GM23248 (cell line): ENCODE data around the gene KCNMA1.

ENCODE experiments used
- EZH2 ChIP-seq: fragments of 200-600 bp; sonication (generic); IDR thresholded peaks from 2 replicates; pipeline ENCODE4 v1.6.1; 2018; ENCODE audit warnings: antibody characterized with exemption, mild to moderate bottlenecking; ENCODE audit not compliant: insufficient read depth, poor library complexity, severe bottlenecking
- EZH2phosphoT487 ChIP-seq: fragments of 200-600 bp; sonication (generic); IDR thresholded peaks from 2 replicates; pipeline ENCODE4 v1.6.1; 2018; ENCODE audit warnings: antibody characterized with exemption, moderate library complexity, mild to moderate bottlenecking, low read depth; ENCODE audit not compliant: insufficient read depth

GRCh38 chr10:77371848-77372799 lies 265.5 kb downstream of the KCNMA1 start:
- no peak for TF ChIP-seq EZH2
- TF ChIP-seq EZH2phosphoT487, result no peak
